AG04449 (cell line): ENCODE results near the gene FAM193B.

ENCODE experiments used
- CTCF ChIA-PET: fragments of 350-600 bp; formaldehyde crosslinking; extraction: SDS; loops from one replicate; lab custom pipeline; 2021; ENCODE audit warnings: antibody characterized with exemption; lab: Yijun Ruan, JAX
- POLR2A ChIA-PET: fragments of 400-600, 350-600 bp; formaldehyde crosslinking; extraction: SDS; loops from one replicate; lab custom pipeline; 2020; ENCODE audit warnings: antibody characterized with exemption, inconsistent platforms; lab: Yijun Ruan, JAX
- DNase-seq: peaks from one replicate; pipeline ENCODE4 v3.0.0-alpha.2; 2010; ENCODE audit warnings: low read depth, low spot score
- H3K4me3 ChIP-seq: 2 replicates; pipeline ENCODE4 v1.5.1; 2011; ENCODE audit warnings: low read depth, mild to moderate bottlenecking, control low read depth, low read length
- CTCF ChIP-seq: IDR thresholded peaks from one replicate; pipeline ENCODE4 v1.5.1; 2011; ENCODE audit warnings: mild to moderate bottlenecking, moderate library complexity, low read length, control low read depth, inconsistent platforms; ENCODE audit not compliant: insufficient read depth; ENCODE audit errors: missing control alignments

The FAM193B gene

DNA sequence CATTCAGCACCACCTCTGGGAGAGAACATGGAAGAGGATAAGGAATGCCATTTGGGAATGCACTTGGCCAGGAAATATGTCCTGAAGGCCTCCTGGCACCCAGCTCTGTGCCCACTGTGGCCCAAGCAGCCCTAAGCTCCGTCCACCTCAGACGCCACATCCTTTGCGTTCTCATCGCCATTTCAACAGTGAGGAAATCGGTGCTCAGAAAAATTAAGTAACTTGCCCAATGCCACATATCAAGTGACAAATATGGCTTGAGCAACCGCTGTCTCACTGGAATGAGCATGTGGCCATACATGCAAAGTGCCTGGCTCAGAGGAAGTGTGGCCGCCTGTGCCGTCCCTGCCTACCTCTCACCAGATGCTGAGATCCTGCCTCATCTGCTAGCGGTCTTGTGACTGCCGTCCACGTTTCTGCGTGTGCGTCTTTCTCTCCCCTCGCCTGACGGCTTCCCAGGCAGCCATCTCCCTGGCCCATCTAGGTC, 43.8 kb downstream of the FAM193B start:
- no peak for DNase-seq
- H3K4me3 ChIP-seq: no peak overlapping the region
- CTCF ChIA-PET: interaction anchor here (1.0 to 3.9 kb wide), 4 partner anchors 10 to 120 kb away, joined by 3 to 51 read pairs (median 7); no protein-coding TSS in a partner anchor
- no peak for TF ChIP-seq CTCF
- POLR2A ChIA-PET: interaction anchor here (0.6 kb wide), 1 partner anchor 13 kb away, joined by 3 read pairs; the partner anchor contains the start of gene PDLIM7

GRCh38 chr5:177509991-177510566, 44.3 kb downstream of the FAM193B start:
- ChIA-PET CTCF (interaction anchor here (1.0 to 3.9 kb wide), 4 partner anchors 9 to 120 kb away, joined by 3 to 51 read pairs (median 7); no protein-coding TSS in a partner anchor), POLR2A (interaction anchor here (1.5 kb wide), 1 partner anchor 15 kb away, joined by 8 read pairs; no protein-coding TSS in a partner anchor)
- no peak overlapping the region for H3K4me3 ChIP-seq
- no peak for DNase-seq
- no peak for TF ChIP-seq CTCF

DNA sequence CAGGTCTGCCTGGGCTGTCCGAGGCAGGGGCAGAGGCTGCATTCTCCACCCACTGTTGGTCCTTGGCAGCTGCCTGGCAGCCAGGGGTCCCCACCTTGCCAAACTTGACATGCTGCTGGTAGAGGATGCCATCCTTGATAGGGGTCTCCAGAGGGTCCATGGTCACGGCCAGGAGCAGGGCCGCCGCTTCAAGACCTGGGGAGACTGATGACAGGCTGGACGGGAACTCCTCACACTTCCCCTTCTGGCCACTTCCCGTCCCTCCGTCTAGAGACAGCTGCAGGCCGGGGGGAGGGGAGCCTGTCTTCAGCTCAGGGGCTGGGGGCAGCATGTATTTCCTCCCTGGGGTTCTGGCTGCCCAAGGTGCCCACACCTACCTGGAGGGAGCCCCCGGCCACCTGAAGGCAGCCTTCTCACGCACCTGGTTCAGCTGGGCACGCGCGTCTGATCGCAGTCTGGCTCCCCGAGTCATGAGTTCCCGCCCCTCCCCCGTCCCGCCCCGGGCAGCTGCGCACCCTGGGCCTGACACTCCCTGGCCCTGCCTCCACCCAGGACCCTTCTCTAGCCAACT, 44.9 kb downstream of the FAM193B start, which contains the start of gene DOK3:
TSS of gene DOK3 (minus strand) at position 446 of the 571 bp plus-strand sequence. CDS start at position 160, 286 bp downstream.
- ChIA-PET CTCF (interaction anchor here (1.5 to 3.9 kb wide), 3 partner anchors 8 to 119 kb away, joined by 5 to 51 read pairs (median 9); no protein-coding TSS in a partner anchor), POLR2A (interaction anchor here (1.5 kb wide), 1 partner anchor 15 kb away, joined by 8 read pairs; no protein-coding TSS in a partner anchor)
- H3K4me3 ChIP-seq: no peak within 1 kb of the TSS
- DNase-seq: no peak
- TF ChIP-seq CTCF: no peak

- H3K4me3 ChIP-seq: no peak overlapping the region
- POLR2A ChIA-PET: interaction anchor here (1.5 to 2.0 kb wide), 2 partner anchors 12 to 14 kb away, joined by 7 to 8 read pairs; partner anchors contain the start of gene PDLIM7
Observed at GRCh38 chr5:177508837-177509236, 45.5 kb downstream of the FAM193B start.

DNA sequence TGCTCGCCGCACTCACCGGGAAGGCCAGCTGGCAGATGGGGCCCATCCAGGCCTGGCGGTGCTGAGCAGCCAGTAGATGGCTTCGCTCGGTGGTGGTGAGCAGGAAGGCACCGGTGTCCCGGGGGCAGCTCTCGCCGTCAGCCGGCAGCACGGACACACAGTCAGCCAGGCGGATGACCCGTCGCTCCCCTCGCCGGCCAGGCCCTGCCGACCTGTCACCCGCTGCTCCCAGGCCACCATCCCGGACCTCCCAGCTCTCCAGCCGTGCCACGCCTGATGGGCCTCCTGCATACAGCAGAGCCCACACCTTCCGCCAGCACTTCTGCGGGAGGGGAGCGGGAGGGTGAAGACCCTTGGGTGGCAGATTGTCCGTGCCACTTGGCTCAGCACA, 46.1 kb downstream of the FAM193B start:
- no peak for TF ChIP-seq CTCF

More at GRCh38 chr5:177508837-177509236, 45.5 kb downstream of the FAM193B start:
- no peak for TF ChIP-seq CTCF
- CTCF ChIA-PET: interaction anchor here (1.0 to 3.9 kb wide), 3 partner anchors 8 to 105 kb away, joined by 3 to 51 read pairs (median 5); no protein-coding TSS in a partner anchor
- DNase-seq: no peak

More for the DNA sequence above, 46.1 kb downstream of the FAM193B start:
- ChIA-PET POLR2A (interaction anchor here (1.1 to 2.0 kb wide), 2 partner anchors 11 to 13 kb away, joined by 3 to 7 read pairs; partner anchors contain the start of gene PDLIM7), CTCF (interaction anchor here (1.0 to 3.9 kb wide), 4 partner anchors 7 to 118 kb away, joined by 3 to 51 read pairs (median 3); no protein-coding TSS in a partner anchor)
- DNase-seq: no peak
- no peak overlapping the region for H3K4me3 ChIP-seq
